HL-60 (cell line): Measurements from ENCODE around the gene DYNLRB1.

ENCODE experiments used
- DNase-seq, 2 experiments: peaks; one replicate each; pipeline ENCODE4 v3.0.0-alpha.2; 2010 to 2020; ENCODE audit warnings: low read depth in 1 of 2, low spot score in 1 of 2
- H3K27ac ChIP-seq: fragments of 250-450 bp; sonication (Bioruptor Pico); replicated peaks from 2 replicates; pipeline ENCODE4 v1.5.1; 2020; ENCODE audit warnings: mild to moderate bottlenecking, moderate library complexity
- H3K27me3 ChIP-seq: fragments of 250-450 bp; sonication (Bioruptor Pico); 2 replicates; pipeline ENCODE4 v1.5.1; 2021; ENCODE audit warnings: mild to moderate bottlenecking, moderate library complexity; ENCODE audit not compliant: insufficient read depth, poor library complexity, severe bottlenecking
- H3K4me3 ChIP-seq: replicated peaks from 2 replicates; pipeline ENCODE4 v1.5.1; 2011; ENCODE audit warnings: mild to moderate bottlenecking, control low read depth, low read length; ENCODE audit not compliant: insufficient read depth
- GABPA ChIP-seq: IDR thresholded peaks from 2 replicates; pipeline ENCODE4 v1.6.1; 2012; ENCODE audit warnings: low read depth
- POLR2AphosphoS5 ChIP-seq: IDR thresholded peaks from 2 replicates; pipeline ENCODE4 v1.6.1; 2012; ENCODE audit warnings: low read depth
- SPI1 ChIP-seq: IDR thresholded peaks from 2 replicates; pipeline ENCODE4 v1.6.1; 2012; ENCODE audit warnings: low read depth, mild to moderate bottlenecking, borderline replicate concordance
- TF ChIP-seq, protein P1 (sequence below): IDR thresholded peaks from 2 replicates; pipeline ENCODE4 v1.6.1; 2012; ENCODE audit warnings: low read depth; ENCODE audit not compliant: insufficient replicate concordance
- TF ChIP-seq, protein P2 (sequence below): IDR thresholded peaks from one replicate; pipeline ENCODE4 v1.5.1; 2011; ENCODE audit warnings: low read length, control low read depth, inconsistent platforms; ENCODE audit not compliant: insufficient read depth

The DYNLRB1 gene

DNA sequence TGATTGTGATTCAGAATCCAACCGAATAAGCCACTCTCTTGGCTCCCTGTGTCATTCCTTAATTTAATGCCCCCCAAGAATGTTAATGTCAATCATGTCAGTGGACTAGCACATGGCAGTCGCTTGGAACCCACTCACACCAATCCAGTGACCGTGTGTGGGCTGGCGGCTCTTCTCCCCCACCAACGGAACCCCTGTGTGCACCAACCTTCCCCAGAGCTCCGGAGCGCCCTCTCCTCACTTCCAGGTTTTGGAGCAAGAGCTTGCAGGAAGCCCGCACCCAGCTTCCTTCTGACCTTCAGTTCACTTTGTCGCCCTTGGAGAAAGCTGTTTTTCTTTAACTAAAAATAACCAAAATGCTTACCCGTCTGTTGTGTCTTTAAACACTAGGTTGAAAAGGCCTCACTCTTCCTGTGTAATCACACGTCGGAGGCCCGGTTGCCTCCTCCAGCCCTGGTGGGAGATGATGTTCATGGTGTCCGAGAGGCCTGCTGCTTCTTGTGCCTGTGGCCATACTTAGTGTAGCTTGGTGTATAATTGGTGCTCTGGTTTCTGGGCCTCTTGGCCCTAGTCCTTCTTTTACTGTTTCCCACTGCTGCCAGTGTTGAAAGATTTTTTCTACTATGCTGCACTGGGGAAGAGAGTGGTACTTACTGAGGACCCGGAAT, 24.5 kb downstream of the DYNLRB1 start:
- no peak overlapping the region for H3K27ac ChIP-seq
- no peaks in the 10 kb centered on the region for H3K27me3 ChIP-seq
- TF ChIP-seq SPI1 = no peak
- no peak overlapping the region for H3K4me3 ChIP-seq
- no peak for DNase-seq

DNA sequence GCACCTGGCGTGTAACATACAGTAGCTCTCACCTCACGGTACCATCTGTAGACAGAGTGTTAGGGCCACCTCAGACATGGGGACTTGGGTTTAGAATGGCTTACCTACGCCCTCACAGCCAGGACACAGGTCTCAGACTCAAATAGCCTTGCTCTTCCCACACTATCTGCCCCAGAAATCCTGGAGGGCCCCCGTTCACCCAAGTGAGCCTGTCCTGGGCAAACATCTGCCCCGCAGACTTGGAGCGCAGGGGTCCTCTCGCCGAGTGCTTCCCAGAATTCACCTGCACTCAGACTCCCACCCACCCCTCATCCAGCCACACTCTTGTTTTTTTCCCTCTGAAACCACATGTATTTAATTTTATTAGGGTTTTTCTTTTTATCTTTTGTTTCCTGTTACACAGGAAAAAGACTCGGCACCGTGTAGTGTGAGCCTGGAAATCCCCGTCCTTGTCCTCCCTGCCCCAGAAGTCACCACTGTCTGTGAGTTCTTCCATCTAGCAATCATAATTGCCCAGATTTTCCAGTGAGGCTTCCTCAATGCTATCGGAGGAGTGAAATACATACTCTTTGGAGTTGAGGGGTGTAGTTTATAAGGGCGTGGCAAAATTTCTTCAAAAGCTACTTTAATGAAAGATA, 25.2 kb downstream of the DYNLRB1 start:
- H3K27me3 ChIP-seq = no peaks in the 10 kb centered on the region
- no peak for TF ChIP-seq POLR2AphosphoS5
- TF ChIP-seq, protein P1, sequence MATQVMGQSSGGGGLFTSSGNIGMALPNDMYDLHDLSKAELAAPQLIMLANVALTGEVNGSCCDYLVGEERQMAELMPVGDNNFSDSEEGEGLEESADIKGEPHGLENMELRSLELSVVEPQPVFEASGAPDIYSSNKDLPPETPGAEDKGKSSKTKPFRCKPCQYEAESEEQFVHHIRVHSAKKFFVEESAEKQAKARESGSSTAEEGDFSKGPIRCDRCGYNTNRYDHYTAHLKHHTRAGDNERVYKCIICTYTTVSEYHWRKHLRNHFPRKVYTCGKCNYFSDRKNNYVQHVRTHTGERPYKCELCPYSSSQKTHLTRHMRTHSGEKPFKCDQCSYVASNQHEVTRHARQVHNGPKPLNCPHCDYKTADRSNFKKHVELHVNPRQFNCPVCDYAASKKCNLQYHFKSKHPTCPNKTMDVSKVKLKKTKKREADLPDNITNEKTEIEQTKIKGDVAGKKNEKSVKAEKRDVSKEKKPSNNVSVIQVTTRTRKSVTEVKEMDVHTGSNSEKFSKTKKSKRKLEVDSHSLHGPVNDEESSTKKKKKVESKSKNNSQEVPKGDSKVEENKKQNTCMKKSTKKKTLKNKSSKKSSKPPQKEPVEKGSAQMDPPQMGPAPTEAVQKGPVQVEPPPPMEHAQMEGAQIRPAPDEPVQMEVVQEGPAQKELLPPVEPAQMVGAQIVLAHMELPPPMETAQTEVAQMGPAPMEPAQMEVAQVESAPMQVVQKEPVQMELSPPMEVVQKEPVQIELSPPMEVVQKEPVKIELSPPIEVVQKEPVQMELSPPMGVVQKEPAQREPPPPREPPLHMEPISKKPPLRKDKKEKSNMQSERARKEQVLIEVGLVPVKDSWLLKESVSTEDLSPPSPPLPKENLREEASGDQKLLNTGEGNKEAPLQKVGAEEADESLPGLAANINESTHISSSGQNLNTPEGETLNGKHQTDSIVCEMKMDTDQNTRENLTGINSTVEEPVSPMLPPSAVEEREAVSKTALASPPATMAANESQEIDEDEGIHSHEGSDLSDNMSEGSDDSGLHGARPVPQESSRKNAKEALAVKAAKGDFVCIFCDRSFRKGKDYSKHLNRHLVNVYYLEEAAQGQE = no peak
- TF ChIP-seq, protein P2, sequence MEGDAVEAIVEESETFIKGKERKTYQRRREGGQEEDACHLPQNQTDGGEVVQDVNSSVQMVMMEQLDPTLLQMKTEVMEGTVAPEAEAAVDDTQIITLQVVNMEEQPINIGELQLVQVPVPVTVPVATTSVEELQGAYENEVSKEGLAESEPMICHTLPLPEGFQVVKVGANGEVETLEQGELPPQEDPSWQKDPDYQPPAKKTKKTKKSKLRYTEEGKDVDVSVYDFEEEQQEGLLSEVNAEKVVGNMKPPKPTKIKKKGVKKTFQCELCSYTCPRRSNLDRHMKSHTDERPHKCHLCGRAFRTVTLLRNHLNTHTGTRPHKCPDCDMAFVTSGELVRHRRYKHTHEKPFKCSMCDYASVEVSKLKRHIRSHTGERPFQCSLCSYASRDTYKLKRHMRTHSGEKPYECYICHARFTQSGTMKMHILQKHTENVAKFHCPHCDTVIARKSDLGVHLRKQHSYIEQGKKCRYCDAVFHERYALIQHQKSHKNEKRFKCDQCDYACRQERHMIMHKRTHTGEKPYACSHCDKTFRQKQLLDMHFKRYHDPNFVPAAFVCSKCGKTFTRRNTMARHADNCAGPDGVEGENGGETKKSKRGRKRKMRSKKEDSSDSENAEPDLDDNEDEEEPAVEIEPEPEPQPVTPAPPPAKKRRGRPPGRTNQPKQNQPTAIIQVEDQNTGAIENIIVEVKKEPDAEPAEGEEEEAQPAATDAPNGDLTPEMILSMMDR = no peak
- TF ChIP-seq GABPA = no peak
- no peak overlapping the region for H3K4me3 ChIP-seq
- no peak overlapping the region for H3K27ac ChIP-seq
- DNase-seq = no peak

GRCh38 chr20:34541917-34542316, 25.7 kb downstream of the DYNLRB1 start:
- DNase-seq = no peak
- Histone ChIP-seq H3K4me3 (no peak overlapping the region), H3K27me3 (no peaks in the 10 kb centered on the region), H3K27ac (no peak overlapping the region)
- TF ChIP-seq, protein P1 = no peak
- TF ChIP-seq SPI1 (no peak), GABPA (no peak), POLR2AphosphoS5 (no peak)
- TF ChIP-seq, protein P2 = no peak

DNA sequence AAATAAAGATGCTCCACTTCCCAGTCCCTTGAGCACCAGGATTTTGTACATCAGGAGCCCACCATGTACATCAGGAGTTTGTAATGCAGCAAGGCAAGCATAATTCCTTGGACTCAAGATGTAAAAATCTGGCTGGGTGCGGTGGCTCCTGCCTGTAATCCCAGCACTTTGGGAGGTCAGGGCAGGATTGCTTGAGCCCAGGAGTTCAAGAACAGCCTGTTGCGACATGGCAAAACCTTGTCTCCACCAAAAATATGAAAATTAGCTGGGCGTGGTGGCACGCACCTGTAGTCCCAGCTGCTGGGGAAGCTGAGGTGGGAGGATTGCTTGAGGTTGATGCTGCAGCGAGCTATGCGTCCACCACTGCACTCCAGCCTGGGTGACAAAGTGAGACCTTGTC, 26.2 kb downstream of the DYNLRB1 start:
- Histone ChIP-seq H3K27me3 (no peaks in the 10 kb centered on the region), H3K27ac (no peak overlapping the region), H3K4me3 (no peak overlapping the region)
- TF ChIP-seq, protein P1 = no peak
- no peak for DNase-seq
